CD8-positive, alpha-beta memory T cell (primary cell): ENCODE data around the gene ABR. TPM values are rescaled to one million over a fixed set of nuclear protein-coding genes. Genes with fewer than 3 reads are reported as not detected.

Source experiments
- CTCF ChIA-PET: fragments of 350-600 bp; sonication (Branson Sonifier 250); formaldehyde crosslinking; loops from one replicate; lab custom pipeline; 2021; ENCODE audit warnings: antibody characterized with exemption; lab: Charles Lee
- POLR2A ChIA-PET: fragments of 350-600 bp; sonication (Branson Sonifier 250); formaldehyde crosslinking; loops from one replicate; lab custom pipeline; 2021; ENCODE audit warnings: antibody characterized with exemption; lab: Charles Lee
- DNase-seq, 5 donors: peaks; one replicate each; pipeline versions ENCODE4 v3.0.0 to v3.0.0-alpha.2; 2020 to 2022; ENCODE audit warnings: mixed read lengths in 1 of 5
- H3K27ac ChIP-seq: one replicate; pipeline ENCODE4 v1.7.0; 2013; ENCODE audit warnings: low read depth, mild to moderate bottlenecking, low read length, moderate library complexity
- H3K27me3 ChIP-seq: 2 replicates; pipeline ENCODE4 v1.7.0; 2013; ENCODE audit warnings: low read length, mild to moderate bottlenecking; ENCODE audit not compliant: insufficient read depth, poor library complexity, severe bottlenecking
- H3K36me3 ChIP-seq: 2 replicates; pipeline ENCODE4 v1.7.0; 2013; ENCODE audit warnings: mild to moderate bottlenecking, low read length, moderate library complexity; ENCODE audit not compliant: insufficient read depth
- H3K4me1 ChIP-seq: 2 replicates; pipeline ENCODE4 v1.7.0; 2013; ENCODE audit warnings: mild to moderate bottlenecking, low read length, moderate library complexity; ENCODE audit not compliant: insufficient read depth
- H3K4me3 ChIP-seq: 2 replicates; pipeline ENCODE4 v1.7.0; 2013; ENCODE audit warnings: mild to moderate bottlenecking, low read length
- H3K9me3 ChIP-seq: 2 replicates; pipeline ENCODE4 v1.7.0; 2013; ENCODE audit warnings: mild to moderate bottlenecking, low read length
- H3K27ac Mint-ChIP-seq, 8 donors: one replicate each; pipeline ENCODE4 v1.8.0; 2020 to 2021; ENCODE audit warnings: mixed read lengths in 8 of 8, mild to moderate bottlenecking in 6 of 8, inconsistent platforms in 3 of 8, moderate library complexity in 3 of 8
- H3K27me3 Mint-ChIP-seq, 2 donors: one replicate each; pipeline ENCODE4 v1.8.0; 2020 to 2021; ENCODE audit warnings: mixed read lengths in 2 of 2, mild to moderate bottlenecking in 1 of 2, moderate library complexity in 1 of 2
- H3K36me3 Mint-ChIP-seq, 3 donors: one replicate each; pipeline ENCODE4 v1.8.0; 2020 to 2021; ENCODE audit warnings: mixed read lengths in 3 of 3, inconsistent platforms in 1 of 3, mild to moderate bottlenecking in 1 of 3
- H3K4me1 Mint-ChIP-seq, 3 donors: one replicate each; pipeline ENCODE4 v1.8.0; 2020 to 2021; ENCODE audit warnings: mixed read lengths in 3 of 3, inconsistent platforms in 1 of 3, mild to moderate bottlenecking in 1 of 3
- H3K4me3 Mint-ChIP-seq, 7 donors: one replicate each; pipeline ENCODE4 v1.8.0; 2020 to 2021; ENCODE audit warnings: mixed read lengths in 7 of 7, mild to moderate bottlenecking in 6 of 7, moderate library complexity in 4 of 7, inconsistent platforms in 2 of 7
- H3K9me3 Mint-ChIP-seq, 5 donors: one replicate each; pipeline ENCODE4 v1.8.0; 2020 to 2022; ENCODE audit warnings: mixed read lengths in 5 of 5, mild to moderate bottlenecking in 3 of 5, moderate library complexity in 2 of 5, inconsistent platforms in 1 of 5
- polyA plus RNA-seq: library from polyadenylated mRNA; unstranded; fragments of 300-500 nt; fragmentation: Illumina TruSeq; gene quantifications from one replicate; pipeline ENCODE4 v1.2.3, GENCODE V29; 2021
- total RNA-seq, 2 experiments: library from RNA; stranded (reverse); gene quantifications; one replicate each; pipeline ENCODE4 v1.2.3, GENCODE V29; 2021

The ABR gene
- total and polyA plus RNA-seq, 3 experiments from 2014 or later: 26.9 to 60.8 (median 60.4) TPM

GRCh38 chr17:962166-962565, 217.6 kb downstream of the ABR start:
- H3K27me3 ChIP-seq: no peaks in the 10 kb centered on the region
- no peaks in the 10 kb centered on the region for H3K4me1 ChIP-seq
- H3K4me1 Mint-ChIP-seq: no peaks in the 10 kb centered on the region
- no peak overlapping the region for H3K4me3 Mint-ChIP-seq
- H3K36me3 ChIP-seq: no peaks in the 10 kb centered on the region
- no peak overlapping the region for H3K4me3 ChIP-seq
- H3K27ac Mint-ChIP-seq: no peak overlapping the region
- DNase-seq: no peak
- H3K27ac ChIP-seq: no peak overlapping the region
- ChIA-PET CTCF (interaction anchor here (0.6 kb wide), 1 partner anchor 16 kb away, joined by 3 read pairs; no protein-coding TSS in a partner anchor), POLR2A (no interaction called here)
- peaks cover 17 to 48% of the 10 kb centered on the region in 2 donors for H3K27me3 Mint-ChIP-seq
- no peaks in the 10 kb centered on the region for H3K9me3 ChIP-seq
- no peaks in the 10 kb centered on the region for H3K9me3 Mint-ChIP-seq
- H3K36me3 Mint-ChIP-seq: no peaks in the 10 kb centered on the region

GRCh38 chr17:958712-959451, 220.9 kb downstream of the ABR start:
- Mint-ChIP-seq H3K27ac (no peak overlapping the region), H3K4me1 (no peaks in the 10 kb centered on the region), H3K4me3 (no peak overlapping the region), H3K36me3 (no peaks in the 10 kb centered on the region), H3K9me3 (no peaks in the 10 kb centered on the region), H3K27me3 (peaks cover 10 to 40% of the 10 kb centered on the region in 2 donors)
- Histone ChIP-seq H3K27ac (no peak overlapping the region), H3K4me3 (no peak overlapping the region), H3K9me3 (no peaks in the 10 kb centered on the region), H3K27me3 (no peaks in the 10 kb centered on the region), H3K36me3 (no peaks in the 10 kb centered on the region), H3K4me1 (no peaks in the 10 kb centered on the region)
- no peak for DNase-seq
- ChIA-PET POLR2A (no interaction called here), CTCF (no interaction called here)

DNA sequence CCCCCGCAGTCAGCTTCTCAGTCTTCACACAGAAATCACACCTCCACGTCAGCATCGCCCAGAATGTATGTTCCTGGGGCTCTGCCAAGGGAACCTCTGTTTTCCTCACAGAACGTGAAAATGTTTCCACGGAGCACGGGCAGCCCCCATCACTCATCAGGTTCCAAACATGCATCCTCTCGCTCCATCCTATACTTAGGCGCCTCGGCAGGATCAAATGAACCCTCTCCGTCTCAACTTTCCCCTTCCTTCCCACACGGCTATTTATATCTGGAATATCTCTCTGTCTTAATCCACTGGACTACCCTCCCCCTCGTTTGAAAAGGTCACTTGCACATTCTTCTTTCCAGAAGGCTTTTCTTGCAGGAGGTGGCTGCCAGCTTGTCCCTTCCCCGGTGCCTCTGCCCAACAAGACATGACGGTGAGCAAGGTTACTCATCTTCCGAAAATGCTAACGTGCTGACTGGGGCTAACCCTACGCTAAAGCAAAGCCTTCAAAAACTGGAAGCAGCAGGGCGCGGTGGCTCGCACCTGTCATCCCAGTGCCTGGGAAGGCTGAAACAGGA, 221.8 kb downstream of the ABR start:
- Histone ChIP-seq H3K4me1 (no peaks in the 10 kb centered on the region), H3K27me3 (no peaks in the 10 kb centered on the region), H3K9me3 (no peaks in the 10 kb centered on the region), H3K36me3 (no peaks in the 10 kb centered on the region), H3K4me3 (no peak overlapping the region), H3K27ac (no peak overlapping the region)
- no peaks in the 10 kb centered on the region for H3K4me1 Mint-ChIP-seq
- peaks cover 8 to 40% of the 10 kb centered on the region in 2 donors for H3K27me3 Mint-ChIP-seq
- ChIA-PET CTCF (no interaction called here), POLR2A (no interaction called here)
- H3K27ac Mint-ChIP-seq: peak overlapping the region in 2 of 8 donors; percentile 11 to 62
- no peaks in the 10 kb centered on the region for H3K9me3 Mint-ChIP-seq
- no peak overlapping the region for H3K4me3 Mint-ChIP-seq
- no peak for DNase-seq
- H3K36me3 Mint-ChIP-seq: no peaks in the 10 kb centered on the region

- Mint-ChIP-seq H3K27me3 (peaks cover 7 to 36% of the 10 kb centered on the region in 2 donors), H3K4me1 (peaks cover 0 to 1% (median 0%) of the 10 kb centered on the region in 3 donors), H3K27ac (no peak overlapping the region), H3K36me3 (no peaks in the 10 kb centered on the region), H3K4me3 (no peak overlapping the region), H3K9me3 (no peaks in the 10 kb centered on the region)
- Histone ChIP-seq H3K4me3 (no peak overlapping the region), H3K27me3 (peaks cover 1% of the 10 kb centered on the region), H3K9me3 (no peaks in the 10 kb centered on the region), H3K27ac (no peak overlapping the region), H3K36me3 (no peaks in the 10 kb centered on the region), H3K4me1 (no peaks in the 10 kb centered on the region)
- no peak for DNase-seq
- CTCF ChIA-PET: no interaction called here
- POLR2A ChIA-PET: no interaction called here
Measured at GRCh38 chr17:956905-957304, 222.9 kb downstream of the ABR start.

DNA sequence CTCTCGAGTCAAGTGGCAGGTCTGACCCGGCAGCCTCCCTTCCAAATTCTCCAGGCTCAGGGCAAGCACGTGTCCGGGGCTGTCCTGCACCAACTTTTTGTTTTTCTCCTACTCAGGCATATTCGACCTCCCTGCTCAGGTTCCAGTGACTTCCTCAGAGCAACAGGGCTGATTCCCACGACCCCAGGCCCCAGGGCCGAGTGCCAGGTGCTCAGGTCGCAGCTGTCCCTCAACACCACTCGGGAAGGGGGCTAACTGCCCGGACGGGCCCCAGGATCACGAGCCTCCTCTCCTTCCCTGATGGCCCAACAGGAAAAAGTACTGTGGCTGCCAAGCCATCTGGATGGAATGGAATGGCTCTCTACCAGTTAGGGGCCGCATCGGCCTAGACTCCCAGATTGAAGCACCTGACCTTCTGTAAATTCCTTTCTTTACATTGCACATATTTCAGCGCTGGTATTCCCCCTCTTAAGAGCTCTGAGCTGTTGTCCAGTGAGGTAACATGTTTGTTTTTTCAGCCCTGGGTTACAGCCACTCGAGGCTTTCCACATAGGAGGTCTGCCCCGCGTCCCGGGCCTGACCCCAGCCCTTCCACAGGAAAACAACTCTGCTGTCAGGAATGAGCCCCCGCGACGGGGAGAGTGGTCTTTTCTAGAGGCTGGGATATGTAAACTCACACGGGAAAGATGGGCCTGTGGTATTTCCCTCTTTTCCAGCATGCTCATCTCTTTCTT, 225.2 kb downstream of the ABR start:
- Histone ChIP-seq H3K9me3 (no peaks in the 10 kb centered on the region), H3K27me3 (peaks cover 14% of the 10 kb centered on the region), H3K4me1 (no peaks in the 10 kb centered on the region), H3K27ac (no peak overlapping the region), H3K4me3 (no peak overlapping the region), H3K36me3 (no peaks in the 10 kb centered on the region)
- peaks cover 7 to 39% of the 10 kb centered on the region in 2 donors for H3K27me3 Mint-ChIP-seq
- POLR2A ChIA-PET: no interaction called here
- CTCF ChIA-PET: no interaction called here
- peaks cover 0 to 1% (median 0%) of the 10 kb centered on the region in 3 donors for H3K4me1 Mint-ChIP-seq
- no peak overlapping the region for H3K27ac Mint-ChIP-seq
- no peaks in the 10 kb centered on the region for H3K9me3 Mint-ChIP-seq
- H3K4me3 Mint-ChIP-seq: no peak overlapping the region
- no peak for DNase-seq
- H3K36me3 Mint-ChIP-seq: no peaks in the 10 kb centered on the region

DNA sequence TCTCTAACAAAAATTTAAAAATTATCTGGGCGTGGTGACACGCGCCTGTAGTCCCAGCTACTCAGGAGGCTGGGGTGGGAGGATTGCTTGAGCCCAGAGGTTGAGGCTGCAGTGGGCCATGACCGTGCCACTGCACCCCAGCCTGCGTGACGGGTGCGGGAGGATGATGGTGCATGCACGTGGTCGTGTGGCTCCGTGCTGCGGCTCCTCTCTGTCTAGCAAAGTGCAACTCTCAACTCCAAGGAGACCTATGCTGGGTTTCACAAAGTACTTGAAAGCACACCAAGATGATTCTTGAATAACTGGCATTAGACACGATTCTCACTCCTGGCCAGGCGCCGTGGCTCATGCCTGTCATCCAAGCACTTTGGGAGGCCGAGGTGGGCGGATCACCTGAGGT, 226.0 kb downstream of the ABR start:
- Mint-ChIP-seq H3K4me3 (no peak overlapping the region), H3K9me3 (no peaks in the 10 kb centered on the region), H3K36me3 (no peaks in the 10 kb centered on the region), H3K4me1 (peaks cover 0 to 1% (median 0%) of the 10 kb centered on the region in 3 donors), H3K27ac (no peak overlapping the region), H3K27me3 (peaks cover 7 to 39% of the 10 kb centered on the region in 2 donors)
- H3K4me1 ChIP-seq: no peaks in the 10 kb centered on the region
- no peaks in the 10 kb centered on the region for H3K36me3 ChIP-seq
- H3K9me3 ChIP-seq: no peaks in the 10 kb centered on the region
- CTCF ChIA-PET: no interaction called here
- no peak overlapping the region for H3K4me3 ChIP-seq
- peaks cover 14% of the 10 kb centered on the region for H3K27me3 ChIP-seq
- no peak for DNase-seq
- H3K27ac ChIP-seq: no peak overlapping the region
- POLR2A ChIA-PET: no interaction called here

Other genes with a start within 250 kb of the ABR start
- under 1 TPM; 0.31 to 0.42 TPM for gene NXN, start 200.2 kb downstream of the ABR start, total RNA-seq
- gene NXN, start 200.2 kb downstream of the ABR start, polyA plus RNA-seq: 0.08 TPM
- 10 to 100 TPM; 19.9 to 21.5 TPM for gene TIMM22, start 182.9 kb downstream of the ABR start, total RNA-seq
- gene TIMM22, start 182.9 kb downstream of the ABR start, polyA plus RNA-seq: 29.2 TPM
- not detected for gene BHLHA9, start 90.5 kb upstream of the ABR start, total RNA-seq
- not detected for gene BHLHA9, start 90.5 kb upstream of the ABR start, polyA plus RNA-seq
- gene TRARG1, start 99.7 kb upstream of the ABR start, total RNA-seq: not detected
- not detected for gene TRARG1, start 99.7 kb upstream of the ABR start, polyA plus RNA-seq
- 100 to 1,000 TPM; 579 to 596 TPM for gene YWHAE, start 220.2 kb upstream of the ABR start, total RNA-seq
- 44.0 TPM for gene YWHAE, start 220.2 kb upstream of the ABR start, polyA plus RNA-seq